Lower lobe of right lung (tissue), 2 donors: Measurements from ENCODE around the gene ATCAY. TPM values are rescaled to one million over a fixed set of nuclear protein-coding genes. Genes with fewer than 3 reads are reported as not detected.
"Not testable (repeated sequence)": the region's sequence is repeated elsewhere in the genome, so short reads cannot be mapped to it uniquely, and the experiment has no call there.

Experiments used
- ATAC-seq, 2 donors: fragments of 200-7000 bp; cut with Tn5 transposase; one replicate each; pipeline ENCODE4 v1.9.1; 2020 to 2022; ENCODE audit warnings: mild to moderate bottlenecking in 2 of 2, moderate library complexity in 2 of 2
- DNase-seq: peaks from one replicate; pipeline ENCODE4 v3.0.0-alpha.2; 2020
- H3K27ac ChIP-seq: fragments of 200-600 bp; one replicate; pipeline ENCODE4 v1.8.0; 2022
- H3K27me3 ChIP-seq: fragments of 200-600 bp; one replicate; pipeline ENCODE4 v1.8.0; 2022; ENCODE audit warnings: low read depth
- H3K36me3 ChIP-seq: fragments of 200-600 bp; one replicate; pipeline ENCODE4 v1.8.0; 2022; ENCODE audit warnings: mild to moderate bottlenecking
- H3K4me1 ChIP-seq: fragments of 200-600 bp; one replicate; pipeline ENCODE4 v1.8.0; 2022
- H3K4me3 ChIP-seq: fragments of 200-600 bp; one replicate; pipeline ENCODE4 v1.8.0; 2022; ENCODE audit warnings: mild to moderate bottlenecking
- H3K9me3 ChIP-seq: fragments of 200-600 bp; one replicate; pipeline ENCODE4 v1.8.0; 2022
- intact Hi-C: fragments of 100-400 bp; cut with DNase I; formaldehyde crosslinking; loops from one replicate; pipeline ENCODE4 v1.11.0; 2022
- total RNA-seq: library from RNA; stranded (reverse); fragmentation: NEBNext Ultra II Directional; extraction: Animal tissue kit (Norgen Biotek cat#: 25700); gene quantifications from one replicate; pipeline ENCODE4 v1.2.1, GENCODE V29; 2021
- TF ChIP-seq, protein P1 (sequence below): fragments of 200-600 bp; IDR thresholded peaks from one replicate; pipeline ENCODE4 v1.8.0; 2022; ENCODE audit warnings: antibody characterized with exemption, mild to moderate bottlenecking
- donor health status: DM: no; HTN: yes; CAD: no; lungs with severe emphysema.

The ATCAY gene
- total RNA-seq, 1 donor from 2014 or later = not detected

DNA sequence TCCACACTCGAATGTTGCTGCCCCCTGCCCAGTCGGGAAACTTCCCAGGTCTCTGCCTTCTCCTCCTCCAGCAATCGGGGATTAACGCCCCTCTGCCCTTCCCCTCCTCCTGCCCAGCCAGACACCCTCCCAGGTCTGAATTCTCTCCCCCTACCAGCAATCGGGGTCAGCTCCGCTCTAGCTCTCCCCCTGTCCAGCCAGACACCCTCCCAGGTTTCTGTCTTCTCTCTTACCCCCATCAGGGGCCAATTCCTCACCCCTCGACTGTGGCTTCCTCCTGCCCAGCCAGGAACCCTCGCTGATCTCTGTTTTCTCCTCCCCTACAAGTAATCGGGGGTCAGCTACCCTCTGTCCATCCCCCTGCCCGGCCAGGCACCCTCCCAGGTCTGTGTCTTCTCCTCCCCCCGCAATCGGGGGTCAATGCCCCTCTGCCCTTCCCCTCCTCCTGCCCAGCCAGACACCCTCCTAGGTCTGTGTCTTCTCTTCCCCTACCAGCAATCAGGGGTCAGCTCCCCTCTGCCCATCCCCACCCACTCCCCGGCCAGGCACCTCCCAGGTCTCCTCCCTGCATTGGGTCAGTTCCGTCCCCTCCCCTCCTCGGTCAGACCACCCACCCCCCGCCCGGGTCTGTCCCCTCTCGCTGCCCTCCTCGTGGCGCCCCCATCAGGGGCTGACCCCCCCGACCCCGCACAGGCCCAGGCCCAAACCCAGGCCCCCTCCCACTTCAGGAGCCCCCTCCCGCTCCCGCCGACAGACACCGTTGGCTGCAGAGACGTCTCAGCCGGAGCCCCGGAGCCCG, 12.3 kb upstream of the ATCAY start:
- Histone ChIP-seq H3K4me3 (no peak overlapping the region), H3K9me3 (no peaks in the 10 kb centered on the region), H3K27ac (no peak overlapping the region), H3K36me3 (no peaks in the 10 kb centered on the region), H3K4me1 (no peaks in the 10 kb centered on the region), H3K27me3 (peaks cover 50% of the 10 kb centered on the region)
- ATAC-seq (peak in 1 of 2 donors; percentile 10), DNase-seq (no peak)
- TF ChIP-seq, protein P1, sequence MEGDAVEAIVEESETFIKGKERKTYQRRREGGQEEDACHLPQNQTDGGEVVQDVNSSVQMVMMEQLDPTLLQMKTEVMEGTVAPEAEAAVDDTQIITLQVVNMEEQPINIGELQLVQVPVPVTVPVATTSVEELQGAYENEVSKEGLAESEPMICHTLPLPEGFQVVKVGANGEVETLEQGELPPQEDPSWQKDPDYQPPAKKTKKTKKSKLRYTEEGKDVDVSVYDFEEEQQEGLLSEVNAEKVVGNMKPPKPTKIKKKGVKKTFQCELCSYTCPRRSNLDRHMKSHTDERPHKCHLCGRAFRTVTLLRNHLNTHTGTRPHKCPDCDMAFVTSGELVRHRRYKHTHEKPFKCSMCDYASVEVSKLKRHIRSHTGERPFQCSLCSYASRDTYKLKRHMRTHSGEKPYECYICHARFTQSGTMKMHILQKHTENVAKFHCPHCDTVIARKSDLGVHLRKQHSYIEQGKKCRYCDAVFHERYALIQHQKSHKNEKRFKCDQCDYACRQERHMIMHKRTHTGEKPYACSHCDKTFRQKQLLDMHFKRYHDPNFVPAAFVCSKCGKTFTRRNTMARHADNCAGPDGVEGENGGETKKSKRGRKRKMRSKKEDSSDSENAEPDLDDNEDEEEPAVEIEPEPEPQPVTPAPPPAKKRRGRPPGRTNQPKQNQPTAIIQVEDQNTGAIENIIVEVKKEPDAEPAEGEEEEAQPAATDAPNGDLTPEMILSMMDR = no peak
- intact Hi-C loops = no loop called here

DNA sequence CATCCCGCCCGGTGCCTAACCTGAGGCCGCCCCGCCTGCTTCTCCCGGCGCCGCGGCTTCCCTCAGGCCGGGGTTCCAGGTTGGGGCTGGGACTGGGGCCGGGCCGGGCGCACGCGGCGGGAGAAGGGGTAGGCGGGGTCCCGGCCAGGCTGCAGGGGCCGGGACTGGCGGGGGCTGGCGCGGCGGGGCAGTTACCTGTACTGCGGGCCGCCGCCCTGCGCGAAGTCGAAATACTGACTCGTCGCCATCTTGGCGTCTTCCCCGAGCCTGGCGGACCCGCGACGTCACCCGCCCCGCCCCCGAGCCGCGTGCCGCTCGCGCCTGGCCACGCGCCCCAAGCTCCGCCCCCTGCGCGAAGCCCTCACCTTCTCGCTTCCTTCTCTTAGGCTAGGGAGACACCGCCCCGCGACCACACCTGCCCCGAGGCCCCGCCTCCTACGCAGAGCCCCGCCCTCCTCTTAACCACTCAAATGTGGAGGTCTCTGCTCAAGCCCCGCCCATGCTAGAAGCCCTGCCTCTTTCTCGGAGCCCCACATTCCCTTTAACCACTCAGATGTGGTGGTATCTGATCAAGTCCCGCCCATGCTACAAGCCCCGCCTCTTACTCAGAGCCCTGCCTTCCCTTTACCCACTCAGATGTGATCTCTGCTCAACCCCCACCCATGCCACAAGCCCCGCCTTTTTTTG, 11.6 kb upstream of the ATCAY start, which contains the start of gene ZFR2:
Gene ZFR2, minus strand, starts transcription at position 269 of the 687 bp plus-strand sequence. Its CDS starts 21 bp downstream, at position 248.
- no peak for DNase-seq
- Histone ChIP-seq H3K27ac (no peak within 1 kb of the TSS), H3K27me3 (peaks cover 43% of the 10 kb centered on the region), H3K4me1 (no peaks in the 10 kb centered on the region), H3K9me3 (no peaks in the 10 kb centered on the region), H3K4me3 (no peak within 1 kb of the TSS), H3K36me3 (no peaks in the 10 kb centered on the region)
- intact Hi-C loops = no loop called here
- ATAC-seq = peak in 1 of 2 donors; percentile 12
- TF ChIP-seq, protein P1 = no peak

DNA sequence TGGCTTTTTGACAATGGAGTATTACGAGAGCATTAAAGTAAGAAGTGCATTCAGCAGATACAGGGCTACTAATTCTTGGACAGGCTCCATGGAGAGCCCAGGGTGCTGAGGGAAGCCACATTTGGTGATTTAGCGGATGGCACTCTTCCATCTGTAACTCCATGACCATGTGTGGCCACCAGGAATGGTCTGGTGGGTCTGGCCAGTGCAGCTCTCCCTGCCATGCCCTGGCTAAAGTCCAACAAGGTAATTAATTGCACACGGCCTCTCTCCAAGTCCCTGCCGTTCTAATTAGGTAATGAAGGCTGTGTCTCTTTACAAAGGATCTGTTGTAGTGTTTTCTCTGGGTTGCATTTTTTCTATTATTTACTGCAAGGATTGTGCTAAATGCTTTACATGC, 7.3 kb upstream of the ATCAY start:
- H3K4me3 ChIP-seq = no peak overlapping the region
- TF ChIP-seq, protein P1 = no peak
- no peak overlapping the region for H3K27ac ChIP-seq
- DNase-seq (no peak), ATAC-seq (no peak)
- intact Hi-C loops = no loop called here
- peaks cover 41% of the 10 kb centered on the region for H3K27me3 ChIP-seq
- no peaks in the 10 kb centered on the region for H3K9me3 ChIP-seq
- H3K36me3 ChIP-seq = no peaks in the 10 kb centered on the region
- no peaks in the 10 kb centered on the region for H3K4me1 ChIP-seq

DNA sequence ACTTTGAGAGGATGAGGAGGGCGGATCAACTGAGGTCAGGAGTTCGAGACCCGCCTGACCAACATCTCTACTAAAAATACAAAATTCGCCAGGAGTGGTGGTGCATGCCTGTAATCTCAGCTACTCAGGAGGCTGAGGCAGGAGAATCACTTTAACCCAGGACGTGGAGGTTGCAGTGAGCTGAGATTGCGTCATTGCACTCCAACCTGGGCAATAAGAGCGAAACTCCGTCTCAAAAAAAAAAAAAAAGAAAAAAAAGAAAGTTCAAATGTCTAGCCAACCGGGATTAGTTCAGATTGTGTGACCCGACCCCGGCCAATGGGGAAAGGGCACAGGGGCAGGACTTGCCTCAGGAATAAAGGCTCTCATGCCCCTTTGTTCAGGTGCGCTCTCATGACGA, 5.8 kb upstream of the ATCAY start:
- H3K4me3 ChIP-seq, H3K36me3 ChIP-seq, H3K9me3 ChIP-seq, ATAC-seq, intact Hi-C loops, H3K4me1 ChIP-seq, H3K27ac ChIP-seq, DNase-seq: not testable (repeated sequence)
- H3K27me3 ChIP-seq = peaks cover 39% of the 10 kb centered on the region

DNA sequence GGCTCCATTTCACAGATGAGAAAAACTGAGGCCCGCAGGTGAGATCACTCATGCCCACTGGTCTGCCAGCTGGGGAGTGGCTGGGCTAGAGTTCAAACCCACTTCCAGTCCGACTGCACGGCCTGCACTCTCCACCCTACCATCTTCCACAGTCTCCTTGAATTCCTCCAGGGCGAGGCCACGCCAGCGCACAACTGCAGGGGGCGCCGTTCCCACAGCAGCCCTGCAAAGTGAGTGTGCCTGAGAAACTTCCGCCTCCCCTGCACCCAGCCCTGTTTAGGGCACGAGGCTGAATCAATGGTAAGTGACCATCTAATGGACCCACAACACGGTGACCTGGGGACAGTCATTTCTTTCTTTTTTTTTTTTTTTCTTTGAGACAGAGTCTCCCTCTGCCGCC, 829 bp upstream of the ATCAY start:
- intact Hi-C loops = no loop called here
- ATAC-seq = no peak
- Histone ChIP-seq H3K27me3 (peaks cover 73% of the 10 kb centered on the region), H3K27ac (no peak overlapping the region), H3K9me3 (no peaks in the 10 kb centered on the region), H3K4me3 (no peak overlapping the region), H3K36me3 (no peaks in the 10 kb centered on the region), H3K4me1 (no peaks in the 10 kb centered on the region)
- no peak for DNase-seq
- TF ChIP-seq, protein P1 = no peak
